Uterus (tissue), 2 donors: ENCODE results near the gene DDX31.

Experiments
- CTCF ChIP-seq, 4 experiments: fragments of 200-600 bp in 2 of 4; fragments of 450-650 bp in 2 of 4; sonication (generic) in 2 of 4; IDR thresholded peaks; one replicate each; pipeline ENCODE4 v1.5.1; 2016 to 2019; ENCODE audit warnings: antibody characterized with exemption in 4 of 4, mild to moderate bottlenecking in 2 of 4, moderate library complexity in 1 of 4
- POLR2A ChIP-seq, 2 donors: fragments of 450-650 bp; IDR thresholded peaks; one replicate each; pipeline ENCODE4 v1.6.1; 2016; ENCODE audit warnings: antibody characterized with exemption in 2 of 2, mild to moderate bottlenecking in 1 of 2, moderate library complexity in 1 of 2

- TF ChIP-seq CTCF (IDR thresholded peaks at IDR 0.05) (no peak), POLR2A (IDR thresholded peaks at IDR 0.05) (no peak)
Measured at GRCh38 chr9:132712753-132713152, 43.0 kb upstream of the DDX31 start.
